Caco-2 (cell line): ENCODE results near the gene GRIA1. TPM values are rescaled to one million over a fixed set of nuclear protein-coding genes. Genes with fewer than 3 reads are reported as not detected.

ENCODE experiments used
- BruUV-seq: library from RNA; stranded (reverse); fragments of 400-500 nt; replicated peaks from 2 replicates; lab custom pipeline; 2021; lab: Mats Ljungman, UMichigan
- CTCF ChIA-PET: fragments of 300-600 bp; sonication (Branson Sonifier 250); formaldehyde crosslinking; loops from one replicate; lab custom pipeline; 2022; ENCODE audit warnings: antibody characterized with exemption; lab: Charles Lee
- POLR2A ChIA-PET: fragments of 300-600 bp; sonication (Branson Sonifier 250); formaldehyde crosslinking; loops from one replicate; lab custom pipeline; 2022; ENCODE audit warnings: antibody characterized with exemption; lab: Charles Lee
- DNase-seq, 2 experiments: peaks; one replicate each; pipeline versions ENCODE4 v3.0.0 to v3.0.0-alpha.2; 2020 to 2022
- H3K27me3 ChIP-seq: replicated peaks from 2 replicates; pipeline ENCODE4 v1.6.0; 2011; ENCODE audit warnings: low read length; ENCODE audit not compliant: control insufficient read depth, insufficient read depth
- H3K36me3 ChIP-seq: 2 replicates; pipeline ENCODE4 v1.5.1; 2011; ENCODE audit warnings: low read length; ENCODE audit not compliant: control insufficient read depth, insufficient read depth
- H3K4me1 ChIP-seq: fragments of 250-450 bp; sonication (Bioruptor Pico); 2 replicates; pipeline ENCODE4 v1.5.1; 2020; ENCODE audit warnings: mild to moderate bottlenecking
- H3K4me3 ChIP-seq: 2 replicates; pipeline ENCODE4 v1.5.1; 2011; ENCODE audit warnings: low read depth, mild to moderate bottlenecking, control low read depth, low read length
- H3K9me3 ChIP-seq: fragments of 250-450 bp; sonication (Bioruptor Pico); 2 replicates; pipeline ENCODE4 v1.5.1; 2020; ENCODE audit warnings: mild to moderate bottlenecking, moderate library complexity
- H3K27ac Mint-ChIP-seq: one replicate; pipeline ENCODE4 v1.8.0; 2022; ENCODE audit warnings: mixed read lengths; ENCODE audit not compliant: unreplicated experiment
- H3K27me3 Mint-ChIP-seq: one replicate; pipeline ENCODE4 v1.8.0; 2022; ENCODE audit warnings: mixed read lengths; ENCODE audit not compliant: insufficient read depth, unreplicated experiment
- H3K36me3 Mint-ChIP-seq: one replicate; pipeline ENCODE4 v1.8.0; 2022; ENCODE audit warnings: mild to moderate bottlenecking, mixed read lengths; ENCODE audit not compliant: insufficient read depth, unreplicated experiment
- H3K4me1 Mint-ChIP-seq: one replicate; pipeline ENCODE4 v1.8.0; 2022; ENCODE audit warnings: low read depth, mixed read lengths; ENCODE audit not compliant: unreplicated experiment
- H3K4me3 Mint-ChIP-seq: one replicate; pipeline ENCODE4 v1.8.0; 2022; ENCODE audit warnings: mild to moderate bottlenecking, moderate library complexity, mixed read lengths; ENCODE audit not compliant: unreplicated experiment
- H3K9me3 Mint-ChIP-seq: one replicate; pipeline ENCODE4 v1.8.0; 2022; ENCODE audit warnings: mixed read lengths; ENCODE audit not compliant: unreplicated experiment
- CTCF ChIP-seq, 2 experiments: fragments of 200-600 bp in 1 of 2; IDR thresholded peaks; 1 replicate in 1 of 2; 2 replicates in 1 of 2; pipeline versions ENCODE4 v1.5.1 to v1.8.0; 2011 to 2022; ENCODE audit warnings: antibody characterized with exemption in 1 of 2, control low read depth in 1 of 2, inconsistent platforms in 1 of 2, low read depth in 1 of 2, low read length in 1 of 2, mild to moderate bottlenecking in 1 of 2, moderate library complexity in 1 of 2; ENCODE audit not compliant: insufficient read depth in 1 of 2, severe bottlenecking in 1 of 2, unreplicated experiment in 1 of 2
- intact Hi-C: fragments of 100-400 bp; cut with micrococcal nuclease; formaldehyde crosslinking; loops from one replicate; pipeline ENCODE4 v1.10.0; 2022; ENCODE audit not compliant: unreplicated experiment
- total RNA-seq: library from RNA; stranded (reverse); gene quantifications from 2 replicates; pipeline ENCODE4 v1.2.3, GENCODE V29; 2022

Gene GRIA1
- total RNA-seq, 1 experiment from 2014 or later = not detected

- Mint-ChIP-seq H3K4me1 (no peaks in the 10 kb centered on the region), H3K27ac (no peak overlapping the region), H3K27me3 (peaks cover 15% of the 10 kb centered on the region), H3K36me3 (no peaks in the 10 kb centered on the region), H3K4me3 (no peak overlapping the region), H3K9me3 (peaks cover 8% of the 10 kb centered on the region)
- no peak for TF ChIP-seq CTCF (IDR thresholded peaks at IDR 0.05; ENCODE audit: insufficient read depth in 1 of 2, low read depth in 1 of 2, low read length in 1 of 2, severe bottlenecking in 1 of 2, unreplicated experiment in 1 of 2)
- intact Hi-C loops = no loop called here
- Histone ChIP-seq H3K9me3 (no peaks in the 10 kb centered on the region), H3K36me3 (no peaks in the 10 kb centered on the region), H3K4me3 (no peak overlapping the region), H3K27me3 (no peaks in the 10 kb centered on the region), H3K4me1 (no peaks in the 10 kb centered on the region)
- POLR2A ChIA-PET = no interaction called here
- CTCF ChIA-PET = no interaction called here
- no TSS peak for BruUV-seq
- DNase-seq = no peak
Observed at GRCh38 chr5:153470736-153471135, 19.7 kb upstream of the GRIA1 start.

DNA sequence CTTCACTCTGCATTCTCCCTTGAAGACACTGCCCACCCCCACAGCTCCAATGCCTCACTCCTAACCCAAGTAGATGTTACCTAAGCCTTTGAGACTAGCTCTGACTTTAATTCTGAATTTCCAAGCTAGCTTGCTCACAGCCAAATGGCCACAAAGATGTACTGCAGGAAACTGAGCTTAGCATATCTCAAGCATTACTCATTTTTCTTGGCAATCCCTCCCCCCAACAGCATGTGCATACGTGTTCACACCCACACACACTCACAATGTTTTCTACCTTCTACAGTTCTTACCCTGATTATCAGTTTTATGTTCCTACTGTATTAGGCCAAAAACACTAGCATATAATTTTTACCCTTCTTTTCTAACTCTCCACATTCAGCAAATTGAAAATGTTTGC is 13.7 kb upstream of the GRIA1 start:
- CTCF ChIA-PET = no interaction called here
- H3K27ac Mint-ChIP-seq = no peak overlapping the region

DNA sequence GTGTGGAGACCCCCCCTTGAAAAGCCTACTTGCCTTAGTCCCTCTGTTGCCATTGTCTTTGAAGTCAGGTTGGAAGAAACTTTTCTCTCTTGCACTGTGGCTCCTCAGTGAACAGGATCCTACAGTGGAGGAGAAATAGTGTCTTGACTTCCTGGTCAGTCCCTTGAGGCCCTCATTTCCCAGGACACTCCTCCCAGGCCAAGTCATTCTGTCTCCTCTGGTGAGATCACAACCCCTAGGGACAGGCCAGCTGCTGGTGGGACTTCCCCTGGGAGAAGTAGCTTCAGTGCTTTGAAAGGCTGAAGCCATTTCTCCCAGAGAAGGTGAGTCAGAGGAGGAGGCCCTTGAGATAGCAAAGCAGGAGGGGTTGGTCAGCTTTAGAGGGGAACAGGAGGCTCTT is 10.1 kb upstream of the GRIA1 start:
- Histone ChIP-seq H3K36me3 (no peaks in the 10 kb centered on the region), H3K9me3 (no peaks in the 10 kb centered on the region), H3K4me3 (no peak overlapping the region), H3K4me1 (no peaks in the 10 kb centered on the region), H3K27me3 (no peaks in the 10 kb centered on the region)
- Mint-ChIP-seq H3K4me1 (no peaks in the 10 kb centered on the region), H3K27ac (no peak overlapping the region), H3K27me3 (peaks cover 10% of the 10 kb centered on the region), H3K4me3 (no peak overlapping the region), H3K36me3 (no peaks in the 10 kb centered on the region), H3K9me3 (no peaks in the 10 kb centered on the region)
- no peak for DNase-seq
- no TSS peak for BruUV-seq
- intact Hi-C loops = no loop called here
- TF ChIP-seq CTCF (IDR thresholded peaks at IDR 0.05; ENCODE audit: insufficient read depth in 1 of 2, low read depth in 1 of 2, low read length in 1 of 2, severe bottlenecking in 1 of 2, unreplicated experiment in 1 of 2) = no peak
- CTCF ChIA-PET = no interaction called here
- POLR2A ChIA-PET = no interaction called here

More for the DNA sequence above, 13.7 kb upstream of the GRIA1 start:
- Mint-ChIP-seq H3K36me3 (no peaks in the 10 kb centered on the region), H3K9me3 (peaks cover 8% of the 10 kb centered on the region), H3K4me1 (no peaks in the 10 kb centered on the region), H3K4me3 (no peak overlapping the region), H3K27me3 (peaks cover 9% of the 10 kb centered on the region)
- Histone ChIP-seq H3K36me3 (no peaks in the 10 kb centered on the region), H3K27me3 (no peaks in the 10 kb centered on the region), H3K9me3 (no peaks in the 10 kb centered on the region), H3K4me1 (no peaks in the 10 kb centered on the region), H3K4me3 (no peak overlapping the region)
- POLR2A ChIA-PET = no interaction called here
- TF ChIP-seq CTCF (IDR thresholded peaks at IDR 0.05; ENCODE audit: insufficient read depth in 1 of 2, low read depth in 1 of 2, low read length in 1 of 2, severe bottlenecking in 1 of 2, unreplicated experiment in 1 of 2) = no peak
- intact Hi-C loops = no loop called here
- BruUV-seq = no TSS peak
- DNase-seq = no peak
